Endothelial cell of umbilical vein (primary cell): ENCODE results near the gene TBX1.

Experiments used
- CTCF ChIP-seq, 2 donors: IDR thresholded peaks; 1 replicate in 1 of 2; 2 replicates in 1 of 2; pipeline ENCODE4 v1.5.1; 2011; ENCODE audit warnings: low read length in 2 of 2, mild to moderate bottlenecking in 2 of 2, moderate library complexity in 2 of 2, control low read depth in 1 of 2, inconsistent platforms in 1 of 2, low read depth in 1 of 2; ENCODE audit not compliant: insufficient read depth in 1 of 2; ENCODE audit errors: extremely low read depth in 1 of 2
- EZH2 ChIP-seq: IDR thresholded peaks from 2 replicates; pipeline ENCODE4 v1.6.1; 2012; ENCODE audit warnings: borderline replicate concordance, low read depth, mild to moderate bottlenecking, moderate library complexity, low read length, inconsistent platforms; ENCODE audit not compliant: severe bottlenecking
- GATA2 ChIP-seq: IDR thresholded peaks from 2 replicates; pipeline ENCODE4 v1.7.0; 2011; ENCODE audit warnings: low read depth, mild to moderate bottlenecking, moderate library complexity, mixed read lengths, low read length; ENCODE audit not compliant: insufficient read length, insufficient read depth
- POLR2A ChIP-seq: IDR thresholded peaks from 2 replicates; pipeline ENCODE4 v1.6.1; 2012; ENCODE audit warnings: low read depth, mild to moderate bottlenecking, control low read depth, low read length
- POLR2AphosphoS5 ChIP-seq: IDR thresholded peaks from 2 replicates; pipeline ENCODE4 v1.6.1; 2012; ENCODE audit warnings: low read depth, mild to moderate bottlenecking, control low read depth, low read length, moderate library complexity; ENCODE audit not compliant: insufficient read depth

DNA sequence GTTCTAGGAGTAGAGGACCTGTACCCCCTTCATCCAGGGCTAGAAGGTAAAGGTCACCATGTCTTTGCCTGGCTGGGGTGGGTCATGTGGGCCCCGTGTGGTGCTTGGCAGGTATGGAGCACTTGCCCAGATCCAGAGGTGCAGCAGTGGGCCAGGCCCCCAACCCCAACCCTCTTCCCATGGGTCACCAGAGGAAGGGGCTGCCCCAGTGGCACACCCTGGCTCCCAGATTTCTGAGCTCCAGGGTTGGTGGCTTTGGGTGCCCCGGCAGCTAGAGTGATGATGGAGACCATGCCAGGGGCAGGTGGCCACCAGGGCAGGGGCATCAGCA is 39.6 kb upstream of the TBX1 start:
- TF ChIP-seq POLR2A (no peak), CTCF (IDR thresholded peaks at IDR 0.05; ENCODE audit: extremely low read depth in 1 of 2, insufficient read depth in 1 of 2, low read depth in 1 of 2, low read length in 2 of 2) (no peak), POLR2AphosphoS5 (no peak), GATA2 (no peak), EZH2 (no peak)
